ENCODE data around the gene OR11H12. TPM values are rescaled to one million over a fixed set of nuclear protein-coding genes. Genes with fewer than 3 reads are reported as not detected.
"Not testable (repeated sequence)": the region's sequence is repeated elsewhere in the genome, so short reads cannot be mapped to it uniquely, and the experiment has no call there.

OR11H12 gene
- not detected in 2 replicates for total RNA-seq

- not testable (repeated sequence) for DNase-seq (ENCODE audit: low read depth in 2 of 2)
Measured at GRCh38 chr14:18600817-18601216, at the start of gene OR11H12. Gene OR11H12 (plus strand): TSS chr14:18601117. CDS start chr14:18601117, 0 bp downstream.

- DNase-seq (ENCODE audit: low read depth in 2 of 2): not testable (repeated sequence)
Measured at GRCh38 chr14:18582908-18583307, 18.0 kb upstream of the OR11H12 start.

GRCh38 chr14:18626610-18627213 lies 25.8 kb downstream of the OR11H12 start:
- not testable (repeated sequence) for DNase-seq (ENCODE audit: low read depth in 2 of 2)

- not testable (repeated sequence) for DNase-seq (ENCODE audit: low read depth in 2 of 2)
Measured at GRCh38 chr14:18636066-18636465, 35.1 kb downstream of the OR11H12 start.

GRCh38 chr14:18638032-18638431 lies 37.1 kb downstream of the OR11H12 start:
- DNase-seq (ENCODE audit: low read depth in 2 of 2): not testable (repeated sequence)

- DNase-seq (ENCODE audit: low read depth in 2 of 2): not testable (repeated sequence)
Measured at GRCh38 chr14:18638785-18639184, 37.9 kb downstream of the OR11H12 start.

GRCh38 chr14:18646075-18646730 lies 45.3 kb downstream of the OR11H12 start:
- not testable (repeated sequence) for DNase-seq (ENCODE audit: low read depth in 2 of 2)
